ENCODE data around the gene TCF7L1. TPM values are rescaled to one million over a fixed set of nuclear protein-coding genes. Genes with fewer than 3 reads are reported as not detected.
A peak's percentile ranks its signal among the peaks of the same experiment; 100 is the strongest.

Gene TCF7L1
- total and polyA plus RNA-seq, 2 of the 13 experiments (the other 11 are each of a cell fraction or from before 2014, with no cell fraction given): 0.04 to 0.15 TPM

- TF ChIP-seq FOXC1 (CRISPR knock-in tag; IDR thresholded peaks at IDR 0.05; ENCODE audit: borderline replicate concordance) (no peak), UBTF (CRISPR knock-in tag; IDR thresholded peaks at IDR 0.05) (no peak), CCAR2 (optimal IDR thresholded peaks at IDR 0.05; ENCODE audit: low read depth, low read length) (no peak), TERF1 (CRISPR knock-in tag; IDR thresholded peaks at IDR 0.05) (no peak), THYN1 (CRISPR knock-in tag; IDR thresholded peaks at IDR 0.05; ENCODE audit: borderline replicate concordance, low read depth) (0 out of 2 replicates have a peak, but pooled peaks have one; percentile 53), ZNF629 (CRISPR knock-in tag; conservative IDR thresholded peaks at IDR 0.05) (no peak), THAP7 (CRISPR knock-in tag; IDR thresholded peaks at IDR 0.05) (no peak), ZNF737 (CRISPR knock-in tag; IDR thresholded peaks at IDR 0.05; ENCODE audit: borderline replicate concordance) (0 out of 2 replicates have a peak, but pooled peaks have one; percentile 17), ZNF879 (CRISPR knock-in tag; IDR thresholded peaks at IDR 0.05) (0 out of 2 replicates have a peak, but pooled peaks have one; percentile 44), SAP130 (CRISPR knock-in tag; IDR thresholded peaks at IDR 0.05; ENCODE audit: low read depth) (no peak), SMARCE1 (IDR thresholded peaks at IDR 0.05; ENCODE audit: borderline replicate concordance) (no peak), ZBTB4 (CRISPR knock-in tag; IDR thresholded peaks at IDR 0.05; ENCODE audit: borderline replicate concordance) (no peak), MATR3 (CRISPR knock-in tag; IDR thresholded peaks at IDR 0.05) (no peak), ZNF44 (CRISPR knock-in tag; IDR thresholded peaks at IDR 0.05) (no peak), BORCS8-MEF2B (CRISPR knock-in tag; IDR thresholded peaks at IDR 0.05) (0 out of 2 replicates have a peak, but pooled peaks have one; percentile 1), E2F2 (CRISPR knock-in tag; IDR thresholded peaks at IDR 0.05; ENCODE audit: borderline replicate concordance) (peak; percentile 18; the same call in 1 of the 2 replicates), TCF12 (IDR thresholded peaks at IDR 0.05) (no peak), TCF12 (CRISPR knock-in tag; IDR thresholded peaks at IDR 0.05) (0 out of 2 replicates have a peak, but pooled peaks have one; percentile 24), MAX (IDR thresholded peaks at IDR 0.05) (0 out of 2 replicates have a peak, but pooled peaks have one; percentile 8), ZNF160 (CRISPR knock-in tag; IDR thresholded peaks at IDR 0.05) (no peak), ZNF660 (CRISPR knock-in tag; IDR thresholded peaks at IDR 0.05; ENCODE audit: borderline replicate concordance, low read depth) (no peak), DDIT3 (CRISPR knock-in tag; IDR thresholded peaks at IDR 0.05) (no peak)
Observed at GRCh38 chr2:85355073-85355410, 221.8 kb downstream of the TCF7L1 start (continued).

All from HepG2 (cell line).